Stimulated activated CD4-positive, alpha-beta T cell treated with anti-CD3 and anti-CD28 coated beads, Interleukin-2, amount 100 ng/mL, for 48 hours (primary cell): ENCODE data around the gene NFE2L1.
"Not testable (repeated sequence)": the region's sequence is repeated elsewhere in the genome, so short reads cannot be mapped to it uniquely, and the experiment has no call there.

Experiments used
- DNase-seq, 2 donors: peaks; one replicate each; pipeline ENCODE4 v3.0.0-alpha.2; 2020

The NFE2L1 gene

DNA sequence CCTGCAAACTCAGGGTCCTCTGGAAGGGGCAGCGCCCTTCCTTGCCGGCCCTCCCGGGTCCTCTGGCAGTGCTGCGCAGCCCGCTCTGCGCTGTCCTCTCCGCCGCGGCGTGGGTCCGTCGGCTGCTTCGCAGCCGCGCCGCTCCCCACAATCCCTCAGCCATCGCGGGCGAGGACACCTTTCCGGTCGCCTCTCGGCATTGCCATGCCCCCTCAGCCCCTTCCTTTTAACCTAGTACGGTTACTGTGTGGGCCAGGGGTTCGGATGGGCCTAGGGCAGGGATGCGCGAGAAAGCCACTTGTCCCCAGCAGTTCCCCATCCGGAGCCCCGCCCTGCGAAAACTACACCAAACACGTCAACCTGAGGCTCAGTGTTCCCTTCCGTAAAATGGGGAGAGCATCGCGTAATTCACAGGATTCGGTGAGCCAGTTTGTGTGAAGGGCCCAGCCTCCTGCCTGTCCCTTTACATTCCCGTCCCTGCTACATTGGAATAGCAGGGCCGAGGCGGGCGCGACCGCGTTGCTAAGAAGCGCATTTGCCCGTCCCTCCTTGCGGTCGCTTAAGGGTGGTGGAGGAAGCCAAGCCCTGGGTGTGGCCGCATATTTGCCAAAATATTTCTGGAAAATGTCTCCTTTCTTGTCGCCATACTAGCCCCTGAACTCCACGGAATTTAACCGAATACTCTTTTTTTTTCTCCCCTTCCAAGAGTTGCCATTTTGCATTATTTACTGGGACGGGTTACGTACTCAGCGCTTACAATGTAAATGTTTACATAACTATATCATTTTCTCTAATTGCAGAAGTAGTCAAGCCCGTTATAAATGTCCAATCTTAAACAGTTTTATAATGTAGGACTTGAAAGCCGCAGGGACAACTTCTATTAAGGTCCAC is 23.8 kb upstream of the NFE2L1 start:
- DNase-seq: peak in 1 of 2 donors; percentile 28

DNA sequence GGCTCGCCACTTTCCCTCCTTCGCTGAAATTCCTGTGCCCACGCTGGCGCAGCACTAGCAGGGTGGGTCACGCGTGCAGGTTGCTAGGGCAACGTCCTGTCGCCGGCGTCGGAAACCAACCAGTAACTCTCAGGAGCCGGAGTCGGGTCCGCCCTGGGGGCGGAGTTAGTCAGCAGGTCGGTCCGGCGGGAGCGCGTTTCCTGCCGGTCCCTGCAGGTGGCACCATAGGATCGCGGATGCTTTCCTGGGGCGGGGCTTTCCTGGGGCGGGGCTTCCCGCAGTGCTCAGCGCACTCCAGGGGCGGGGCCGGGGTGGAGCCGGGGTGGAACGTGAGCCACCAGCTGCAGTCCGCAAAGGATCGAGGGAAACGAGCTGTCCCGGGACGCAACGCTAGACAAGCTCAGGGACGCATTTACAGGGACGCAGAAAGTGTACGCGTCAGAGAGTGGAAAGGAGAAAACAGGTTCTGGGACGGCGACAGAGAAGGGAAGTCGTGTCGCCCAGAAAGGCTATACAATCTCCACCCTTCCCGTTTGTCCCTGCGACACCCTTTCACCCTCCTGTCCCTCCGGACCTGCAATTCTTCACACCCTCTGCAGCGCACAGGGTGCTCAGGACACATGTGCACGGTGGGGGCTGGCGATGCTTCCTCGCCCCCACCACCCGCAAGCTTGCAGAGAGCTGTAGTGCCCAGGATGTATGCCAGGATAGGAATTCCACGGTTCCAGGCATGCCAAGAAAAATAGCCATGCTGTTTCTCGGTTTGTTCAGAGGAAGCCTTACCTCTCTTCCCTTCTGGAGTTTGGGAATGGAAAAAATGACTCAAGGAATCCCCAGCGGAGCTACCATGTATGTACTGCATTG is 22.9 kb upstream of the NFE2L1 start:
- peak; percentile 99 to 100 for DNase-seq

DNA sequence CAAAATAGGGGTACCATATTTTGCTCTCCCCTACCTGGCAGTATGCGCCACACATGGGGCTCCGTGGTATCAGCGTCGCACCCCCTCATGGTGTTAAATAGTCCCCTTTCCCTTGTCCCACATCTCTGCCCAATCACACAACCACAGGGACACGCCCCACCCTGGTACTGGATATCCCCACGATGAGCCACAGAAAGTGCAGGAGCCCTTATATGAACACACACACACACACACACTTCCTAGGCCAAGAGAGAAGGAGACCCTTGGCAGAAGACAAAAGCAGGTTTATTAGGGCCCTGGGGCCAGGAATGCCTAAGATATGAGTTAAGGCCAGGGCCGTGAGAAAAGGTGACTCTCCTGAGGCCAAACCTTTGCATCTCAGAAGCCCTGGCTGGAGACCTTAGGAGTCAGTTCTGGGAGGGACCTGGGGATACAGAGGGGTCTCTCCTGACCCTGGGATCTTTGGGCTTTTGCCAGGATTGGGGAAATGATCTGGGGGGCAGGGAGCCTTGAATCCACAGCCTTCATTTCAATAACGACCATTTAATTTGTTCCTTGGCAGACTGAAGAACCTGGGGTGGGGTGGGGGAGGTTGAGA is 22.2 kb upstream of the NFE2L1 start:
- no peak for DNase-seq

DNA sequence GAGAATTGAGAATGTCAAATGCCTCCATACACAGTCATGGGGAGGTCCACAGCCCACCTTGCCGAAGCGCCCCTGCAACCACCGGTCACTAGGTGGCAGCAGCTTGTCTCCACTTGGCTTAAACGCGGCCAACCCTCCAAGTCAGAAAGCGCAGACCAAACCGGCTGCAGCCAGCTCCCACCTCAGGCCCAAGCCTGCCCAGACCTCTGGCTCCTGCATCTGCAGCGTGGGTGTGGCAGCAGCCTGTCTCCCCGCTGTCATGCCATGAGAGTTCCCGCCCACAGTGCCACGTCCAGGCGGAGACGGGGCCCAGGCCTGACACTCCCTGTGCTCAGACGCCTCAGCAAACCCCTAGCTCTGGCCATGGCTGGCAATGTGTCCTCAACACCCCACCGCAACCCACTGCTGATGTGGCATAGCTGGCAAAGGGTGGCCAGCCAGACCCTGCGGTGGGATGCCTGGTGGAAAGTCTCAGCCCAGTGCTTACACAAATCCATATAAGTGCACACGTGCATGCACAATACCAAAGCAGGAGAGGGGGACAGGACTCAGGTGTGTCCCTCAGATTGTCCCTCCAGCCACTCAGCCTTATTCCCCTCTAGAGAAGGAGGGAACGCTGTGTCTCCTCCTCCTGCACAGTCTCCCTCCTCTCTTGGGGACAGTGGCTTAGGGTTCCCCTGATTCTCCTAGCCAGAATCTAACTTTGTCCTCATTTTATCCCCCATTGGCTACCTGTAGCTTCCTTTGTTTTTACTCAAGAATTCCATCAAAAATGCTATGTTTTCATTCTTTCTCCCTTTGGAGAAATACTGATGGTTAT is 21.4 kb upstream of the NFE2L1 start:
- DNase-seq: peak; percentile 66 to 71

DNA sequence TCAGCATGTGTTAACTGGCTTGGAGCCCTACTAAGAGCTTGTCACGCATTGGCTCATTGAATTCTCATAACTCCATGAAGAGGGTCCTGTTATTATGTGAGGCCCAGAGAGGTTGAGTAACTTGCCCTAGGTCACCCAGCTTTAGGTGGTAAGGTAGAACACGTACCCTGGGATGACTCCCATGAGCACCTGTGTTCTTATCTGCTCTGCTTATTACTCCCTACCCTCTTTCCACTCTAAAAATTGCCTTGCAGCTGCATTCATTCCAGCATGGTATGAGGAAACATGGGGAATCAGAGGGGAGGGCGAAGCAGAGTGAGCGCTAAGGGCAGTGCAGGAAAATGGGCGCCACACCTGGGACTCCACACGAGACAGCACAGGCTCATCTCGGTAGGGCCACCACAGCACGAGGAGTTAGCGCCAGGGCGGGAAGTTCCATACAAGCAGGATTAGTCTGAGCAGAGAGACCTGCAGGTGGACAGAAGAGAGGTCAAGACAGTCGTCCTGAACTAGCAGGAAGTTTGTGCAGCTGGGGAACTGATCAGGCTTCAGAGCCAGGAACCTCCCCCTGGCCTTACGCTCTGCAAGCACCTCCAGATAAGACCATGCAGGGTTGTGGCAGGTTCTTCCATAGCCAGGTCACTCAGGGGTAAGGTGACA is 20.7 kb upstream of the NFE2L1 start:
- no peak for DNase-seq

DNA sequence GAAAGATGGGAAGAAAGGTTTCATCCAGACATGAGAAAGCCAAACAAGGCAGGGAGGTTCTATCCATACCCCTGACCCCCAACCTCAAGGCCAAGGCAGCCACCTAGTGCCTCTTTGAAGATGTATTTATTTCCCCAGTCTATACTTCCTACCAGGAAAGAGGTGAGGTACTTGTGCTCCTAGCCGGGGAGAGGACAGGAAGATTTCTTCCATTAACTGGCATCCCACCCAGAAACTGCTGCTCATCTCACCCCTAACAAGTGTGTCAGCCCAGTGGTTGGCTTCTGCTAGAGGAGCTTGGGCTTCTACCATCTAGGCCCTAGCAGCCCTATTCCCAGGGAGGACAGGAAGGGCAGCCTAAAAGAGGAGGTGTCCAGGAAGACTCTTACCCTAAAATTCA is 19.4 kb upstream of the NFE2L1 start:
- no peak for DNase-seq

DNA sequence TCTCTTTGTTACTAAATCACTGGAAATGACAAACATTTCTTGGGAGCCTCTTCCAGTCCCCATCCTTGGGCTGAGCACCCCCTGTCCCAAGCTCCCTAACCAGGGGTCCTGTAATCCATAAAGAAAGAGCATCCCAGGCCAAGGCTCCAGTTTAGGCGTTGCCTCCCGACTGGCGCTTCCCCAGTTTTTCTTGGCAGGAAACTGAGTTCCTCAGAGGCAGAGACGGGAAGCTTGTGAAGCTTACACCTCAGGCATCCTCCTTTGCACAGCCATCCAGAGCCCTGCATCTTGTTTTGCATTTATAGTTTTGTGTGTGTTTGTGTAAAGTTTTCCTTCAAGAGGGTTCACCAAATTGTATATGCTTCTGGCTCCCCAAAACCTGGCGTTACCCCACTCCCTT is 17.6 kb upstream of the NFE2L1 start:
- DNase-seq: no peak

DNA sequence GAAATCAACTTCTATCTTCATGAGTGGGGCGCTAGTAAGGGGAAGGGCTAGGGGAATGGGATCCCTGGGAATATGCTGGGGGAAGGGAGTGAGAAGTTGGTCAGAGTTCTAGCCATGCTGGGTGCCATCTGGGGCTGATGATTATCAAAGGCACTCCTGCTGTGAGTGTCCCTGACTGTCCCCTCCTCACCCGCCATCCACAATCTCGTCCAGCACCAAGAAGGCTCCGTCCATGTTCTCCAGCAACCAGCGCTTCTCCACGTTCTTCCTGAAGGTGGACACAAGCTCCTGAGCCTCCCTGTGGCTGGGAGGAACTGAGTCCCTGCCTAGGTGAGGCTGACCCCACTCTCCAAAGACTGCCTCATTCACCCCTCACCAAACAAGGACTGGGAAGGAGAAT is 16.2 kb upstream of the NFE2L1 start:
- no peak for DNase-seq

DNA sequence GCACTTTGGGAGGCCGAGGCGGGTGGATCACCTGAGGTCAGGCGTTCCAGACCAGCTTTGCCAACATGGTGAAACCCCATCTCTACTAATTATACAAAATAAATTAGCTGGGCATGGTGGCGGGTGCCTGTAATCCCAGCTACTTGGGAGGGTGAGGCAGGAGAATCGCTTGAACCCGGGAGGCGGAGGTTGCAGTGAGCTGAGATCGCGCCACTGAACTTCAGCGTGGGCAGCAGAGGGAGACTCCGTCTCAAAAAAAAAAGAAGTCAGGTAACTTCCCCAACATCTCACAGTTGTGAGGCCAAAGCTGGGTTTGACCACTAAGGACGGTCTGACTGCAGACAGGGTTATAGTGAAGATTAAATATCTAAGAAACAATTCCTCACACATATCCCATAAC is 13.4 kb upstream of the NFE2L1 start:
- not testable (repeated sequence) for DNase-seq

DNA sequence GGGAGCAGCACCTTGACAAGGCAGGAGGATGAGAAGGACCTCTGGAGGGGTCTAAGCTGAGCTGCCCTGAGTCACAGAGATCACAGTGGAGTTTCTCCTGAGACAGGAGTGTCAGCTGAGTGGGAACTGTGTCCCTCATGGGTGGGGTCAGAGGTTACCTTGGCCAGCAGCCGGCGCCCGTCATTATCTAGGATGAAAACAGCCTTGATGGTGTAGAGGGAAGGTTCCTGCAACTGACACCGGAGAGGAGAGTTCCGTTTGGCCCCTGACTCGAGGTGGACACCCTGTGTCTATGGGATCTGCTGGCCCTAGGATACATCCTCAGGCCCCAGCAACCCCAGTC is 11.5 kb upstream of the NFE2L1 start:
- no peak for DNase-seq

DNA sequence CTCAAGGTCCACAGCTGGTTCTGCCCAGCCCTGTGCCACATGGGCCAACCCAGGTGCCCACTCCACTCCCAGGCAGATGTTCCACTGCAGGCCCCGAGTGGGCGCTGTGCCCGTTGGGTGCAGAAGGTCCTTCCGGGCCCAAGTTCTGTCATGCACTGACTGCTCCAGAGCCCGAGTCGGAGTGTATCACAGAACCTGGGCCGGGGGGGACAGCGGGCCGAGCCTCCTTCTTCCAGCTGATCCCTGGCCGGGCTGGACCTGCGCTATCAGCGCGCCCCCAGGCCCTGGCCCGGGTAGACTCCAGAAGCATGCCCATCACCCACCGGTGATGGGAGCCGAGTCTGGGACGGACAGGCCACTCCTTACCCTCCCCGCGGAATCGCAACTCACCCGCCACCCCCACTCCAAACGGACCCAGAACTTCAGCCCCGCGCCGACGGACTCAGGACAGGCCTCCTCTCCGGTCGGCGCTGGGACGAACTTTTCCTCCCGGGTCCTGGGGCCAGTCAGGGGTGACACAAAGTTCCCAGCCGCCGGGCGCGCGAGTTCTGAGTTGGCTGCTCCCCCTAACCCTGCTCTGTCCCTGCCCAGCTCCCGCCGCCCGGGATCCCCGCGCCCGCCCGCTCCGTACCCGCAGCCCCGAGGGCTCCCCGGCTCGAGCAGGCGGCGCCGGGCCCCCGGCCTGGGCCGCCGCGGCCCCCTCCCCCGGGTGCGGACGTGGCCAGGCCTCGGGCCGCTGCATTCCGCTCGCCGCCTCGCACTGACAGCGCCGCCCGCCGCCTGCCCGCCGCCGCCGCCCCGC is 10.9 kb upstream of the NFE2L1 start, which contains the start of gene COPZ2:
TSS of gene COPZ2 (minus strand) at position 762 of the 802 bp plus-strand sequence. CDS start at position 742, 20 bp downstream.
- peak; percentile 46 to 56 for DNase-seq

DNA sequence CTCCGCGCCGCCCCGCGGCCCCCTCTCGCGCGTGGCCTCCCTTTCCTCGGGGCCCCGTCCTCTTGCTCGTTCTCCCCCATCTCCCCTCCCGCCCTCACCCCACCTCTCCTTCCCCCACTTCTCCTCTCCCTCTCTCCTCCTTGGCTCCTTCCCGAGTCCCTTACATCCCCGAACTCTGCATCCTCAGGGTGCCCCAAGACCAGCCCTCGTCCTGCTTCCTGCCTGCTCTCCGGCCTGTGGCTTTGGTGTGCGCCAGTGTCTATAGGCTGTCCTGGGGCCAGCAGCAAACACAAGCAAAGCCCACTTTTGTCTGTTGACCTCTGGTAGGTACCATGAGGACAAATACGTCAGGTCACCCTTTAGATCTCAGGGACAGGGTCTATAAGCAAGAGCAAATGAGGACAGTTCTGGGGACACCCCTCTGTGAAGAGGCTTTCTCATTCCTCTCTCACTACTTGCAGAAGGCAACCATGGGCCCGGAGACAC is 10.3 kb upstream of the NFE2L1 start:
- DNase-seq: no peak

DNA sequence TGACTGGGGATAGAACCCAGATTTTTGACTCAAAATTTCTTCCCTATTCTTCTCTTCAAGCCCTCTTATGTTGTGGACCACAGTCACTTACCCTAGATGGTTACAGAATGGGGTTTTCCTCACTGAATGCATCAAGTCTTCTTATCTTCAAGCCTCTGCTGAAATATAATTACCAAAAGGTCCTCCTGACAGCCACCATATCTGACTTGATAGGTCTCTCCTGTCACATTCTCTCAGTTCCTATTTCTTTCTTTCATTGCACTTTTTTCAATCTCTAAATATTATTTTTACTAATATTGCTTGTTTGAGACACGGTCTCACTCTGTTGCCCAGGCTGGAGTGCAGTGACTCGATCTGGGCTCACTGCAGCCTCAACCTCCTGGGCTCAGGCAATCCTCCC is 9.5 kb upstream of the NFE2L1 start:
- DNase-seq: no peak

DNA sequence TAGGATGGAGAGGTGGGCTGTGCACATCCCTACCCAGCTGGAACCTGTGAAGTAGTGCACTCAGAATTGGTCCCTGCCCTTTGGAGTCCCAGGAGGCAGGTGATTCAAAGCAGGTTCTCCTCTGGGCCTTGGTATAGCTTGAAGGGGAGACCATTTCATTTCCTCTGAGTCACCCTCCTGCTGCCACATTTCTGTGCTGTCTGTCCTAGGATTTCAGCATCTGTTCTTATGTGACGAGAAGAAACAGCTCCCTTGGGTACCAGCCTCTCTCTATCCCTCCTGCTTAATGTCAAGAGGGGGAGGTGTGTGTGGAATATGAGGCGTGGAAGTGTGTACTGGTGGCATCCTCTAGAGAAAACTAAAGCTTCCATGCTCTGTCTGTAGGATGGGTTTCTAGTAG is 5.0 kb upstream of the NFE2L1 start:
- DNase-seq: no peak

DNA sequence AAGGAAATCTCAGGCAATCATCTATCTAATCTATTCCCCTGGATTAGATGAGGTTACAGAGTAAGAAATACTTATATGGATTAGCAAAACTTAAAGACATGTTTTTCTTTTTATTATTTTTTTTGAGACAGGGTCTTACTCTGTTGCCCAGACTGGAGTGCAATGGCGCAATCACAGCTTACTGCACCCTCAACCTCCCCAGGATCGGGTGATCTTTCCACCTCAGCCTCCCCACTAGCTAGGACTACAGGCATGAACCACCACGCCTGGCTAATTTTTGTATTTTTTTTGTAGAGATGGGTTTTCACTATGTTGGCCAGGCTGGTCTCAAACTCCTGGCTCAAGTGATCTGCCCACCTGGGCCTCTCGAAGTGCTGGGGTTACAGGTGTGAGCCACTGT is 3.3 kb upstream of the NFE2L1 start:
- no peak for DNase-seq

DNA sequence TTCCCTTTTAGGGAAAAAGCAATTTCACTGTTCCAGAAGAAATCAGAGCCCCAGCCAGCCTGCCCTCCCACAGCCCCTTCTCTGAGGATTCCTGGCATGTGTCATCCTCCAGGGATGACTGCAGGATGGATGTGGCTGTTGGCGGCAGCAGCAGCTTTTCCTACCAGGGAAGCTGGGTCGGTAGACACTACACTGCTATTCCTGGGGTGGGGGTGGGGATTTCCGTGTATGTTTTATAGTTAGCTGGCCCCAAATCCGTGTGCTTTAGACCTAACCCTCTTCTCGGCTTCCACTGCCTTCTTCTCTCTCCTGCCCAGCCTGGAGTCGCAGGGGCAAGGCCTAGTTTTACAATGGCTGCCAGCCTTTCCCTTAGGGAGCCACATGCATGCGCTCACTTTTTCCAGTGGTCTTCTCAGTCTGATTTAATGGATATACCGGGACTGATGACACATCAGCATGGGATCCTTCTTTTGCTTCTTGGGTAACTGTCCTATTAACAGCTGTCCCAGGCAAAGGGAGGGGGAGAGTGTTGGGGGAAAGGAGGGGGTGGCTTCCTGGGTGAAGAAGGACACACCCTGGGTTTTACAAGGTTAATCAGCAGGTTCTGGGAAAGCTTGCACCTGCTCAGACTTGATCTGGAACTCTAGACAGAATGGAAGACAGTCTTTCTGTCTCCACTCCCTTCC is 2.7 kb upstream of the NFE2L1 start:
- no peak for DNase-seq

DNA sequence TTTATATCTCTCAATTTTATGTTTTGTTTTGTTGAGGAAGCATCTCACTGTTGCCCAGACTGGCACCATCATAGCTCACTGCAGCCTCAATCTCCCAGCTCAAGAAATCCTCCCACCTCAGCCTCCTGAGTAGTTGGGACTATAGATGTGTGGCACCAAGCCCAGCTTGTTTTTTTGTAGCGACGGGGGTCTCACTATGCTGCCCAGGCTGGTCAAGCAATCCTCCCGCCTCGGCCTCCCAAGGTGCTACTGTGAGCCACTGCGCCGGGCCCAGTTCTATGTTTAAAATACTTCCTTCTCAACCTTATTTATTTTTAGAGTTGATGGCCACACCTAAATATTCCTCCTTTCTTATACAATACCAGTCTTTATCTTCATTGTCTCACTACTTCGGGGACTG is 1.9 kb upstream of the NFE2L1 start:
- no peak for DNase-seq

DNA sequence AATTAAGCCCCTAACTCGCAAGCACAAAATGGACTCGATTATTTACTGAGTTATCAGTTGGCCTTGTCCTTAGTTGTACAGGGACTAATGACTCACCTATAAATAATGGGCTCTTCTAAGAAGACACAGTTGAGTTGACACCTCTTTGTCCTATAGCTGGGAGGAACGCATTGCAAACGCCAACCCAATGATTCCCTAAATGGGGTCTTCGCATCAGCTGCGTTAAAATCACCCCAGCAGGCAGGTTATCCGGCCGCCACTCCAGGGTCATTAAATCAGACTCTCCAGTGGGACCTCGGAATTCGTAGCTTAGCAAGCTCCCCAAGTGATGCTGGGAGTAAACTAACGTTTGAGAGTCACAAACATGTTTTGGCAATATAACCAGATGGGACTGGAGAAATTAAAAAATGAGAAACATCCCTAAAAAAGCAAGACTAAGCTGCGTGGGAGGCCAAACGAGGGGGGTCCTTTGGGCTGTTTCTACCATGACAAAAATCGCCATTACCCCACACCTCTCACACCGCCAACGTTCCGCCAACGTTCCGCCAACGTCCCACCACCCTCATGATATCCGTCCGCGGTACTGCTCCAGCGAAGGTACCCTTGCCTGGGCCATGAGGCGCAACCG is 932 bp upstream of the NFE2L1 start:
- DNase-seq: no peak

DNA sequence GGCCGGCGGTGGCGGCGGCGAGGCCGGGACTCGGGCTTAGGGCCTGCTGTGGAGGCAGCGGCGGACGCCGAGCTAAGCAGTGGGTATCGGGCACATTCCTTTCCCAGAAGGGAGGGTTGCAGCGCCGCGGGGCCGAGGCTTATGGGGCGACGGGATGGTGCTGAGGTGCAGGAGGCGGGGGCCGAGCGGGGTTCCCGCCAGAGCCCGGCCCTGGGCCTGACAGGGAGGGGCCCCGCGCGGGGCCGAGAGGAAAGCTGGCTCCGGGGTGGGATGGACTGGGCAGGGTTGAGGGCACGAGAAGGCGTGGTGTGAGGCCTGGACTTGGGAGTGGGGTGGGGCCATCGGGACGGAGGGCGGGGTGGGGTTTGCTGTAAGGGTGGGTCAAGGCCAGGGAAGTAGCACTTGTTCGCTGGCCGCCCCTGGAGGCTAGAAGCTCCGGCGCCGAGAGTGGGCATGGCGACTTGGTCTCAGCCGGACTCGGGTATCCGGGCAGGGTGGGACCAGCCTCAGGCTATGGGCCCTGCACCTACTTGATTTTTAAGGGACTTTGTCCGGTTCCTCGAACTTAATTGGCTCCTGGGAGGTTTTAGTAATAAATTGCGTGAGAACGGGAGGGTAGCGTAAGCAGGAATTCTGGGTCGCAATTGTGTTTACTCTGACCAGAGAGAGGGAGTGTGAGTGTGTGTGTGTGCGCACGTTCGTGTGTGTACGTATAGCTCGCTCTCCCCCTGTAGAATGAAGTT is 396 bp downstream of the NFE2L1 start:
- DNase-seq: peak in 1 of 2 donors; percentile 55
